WTC11 (cell line): ENCODE results near the gene TMEM72. TPM values are rescaled to one million over a fixed set of nuclear protein-coding genes. Genes with fewer than 3 reads are reported as not detected.

ENCODE experiments used
- ATAC-seq: fragments of 200-7000 bp; cut with Tn5 transposase; 2 replicates; pipeline ENCODE4 v1.10.0; 2021; ENCODE audit warnings: mild to moderate bottlenecking, moderate library complexity
- CTCF ChIA-PET: fragments of 300-600 bp; sonication (Branson Sonifier 250); formaldehyde crosslinking; loops from one replicate; lab custom pipeline; 2021; ENCODE audit warnings: antibody characterized with exemption; lab: Charles Lee
- POLR2A ChIA-PET: fragments of 350-600 bp; sonication (Branson Sonifier 250); formaldehyde crosslinking; loops from one replicate; lab custom pipeline; 2021; ENCODE audit warnings: antibody characterized with exemption; lab: Charles Lee
- DNase-seq: peaks from one replicate; pipeline ENCODE4 v3.0.0; 2021; ENCODE audit warnings: low spot score
- H3K27ac Mint-ChIP-seq: 2 replicates; pipeline ENCODE4 v1.8.0; 2021; ENCODE audit warnings: mixed read lengths
- H3K27me3 Mint-ChIP-seq: 2 replicates; pipeline ENCODE4 v1.8.0; 2021; ENCODE audit warnings: low read depth, mild to moderate bottlenecking, moderate library complexity, mixed read lengths
- H3K36me3 Mint-ChIP-seq: 2 replicates; pipeline ENCODE4 v1.8.0; 2021; ENCODE audit warnings: mixed read lengths
- H3K4me1 Mint-ChIP-seq: 2 replicates; pipeline ENCODE4 v1.8.0; 2022; ENCODE audit warnings: mixed read lengths
- H3K4me3 Mint-ChIP-seq: 2 replicates; pipeline ENCODE4 v1.8.0; 2021; ENCODE audit warnings: mild to moderate bottlenecking, moderate library complexity, mixed read lengths
- H3K9me3 Mint-ChIP-seq: 2 replicates; pipeline ENCODE4 v1.8.0; 2021; ENCODE audit warnings: mixed read lengths
- CBFB ChIP-seq: sonication (generic); formaldehyde crosslinking; IDR thresholded peaks from 2 replicates; pipeline ENCODE4 v1.8.1; 2022; ENCODE audit warnings: mild to moderate bottlenecking, low read depth, missing genetic modification reagents
- CREB1 ChIP-seq: sonication (generic); formaldehyde crosslinking; IDR thresholded peaks from 2 replicates; pipeline ENCODE4 v1.8.0; 2023; ENCODE audit warnings: mild to moderate bottlenecking, missing genetic modification reagents
- GABPB1 ChIP-seq: sonication (generic); formaldehyde crosslinking; IDR thresholded peaks from 2 replicates; pipeline ENCODE4 v1.8.1; 2023; ENCODE audit warnings: mild to moderate bottlenecking, missing genetic modification reagents
- NFATC4 ChIP-seq: fragments of 250-450 bp; sonication (Bioruptor Pico); IDR thresholded peaks from 2 replicates; pipeline ENCODE4 v1.9.0; 2021; ENCODE audit warnings: mild to moderate bottlenecking
- PRRX2 ChIP-seq: fragments of 250-450 bp; sonication (Bioruptor Pico); IDR thresholded peaks from 2 replicates; pipeline ENCODE4 v1.8.0; 2021; ENCODE audit warnings: mild to moderate bottlenecking
- SMAD3 ChIP-seq: sonication (generic); formaldehyde crosslinking; IDR thresholded peaks from 2 replicates; pipeline ENCODE4 v1.8.0; 2022; ENCODE audit warnings: missing genetic modification reagents, mild to moderate bottlenecking, borderline replicate concordance
- TEAD4 ChIP-seq: sonication (generic); formaldehyde crosslinking; IDR thresholded peaks from 2 replicates; pipeline ENCODE4 v1.8.0; 2022; ENCODE audit warnings: mild to moderate bottlenecking, missing genetic modification reagents
- ZNF219 ChIP-seq: sonication (generic); formaldehyde crosslinking; IDR thresholded peaks from 2 replicates; pipeline ENCODE4 v1.8.0; 2023; ENCODE audit warnings: missing genetic modification reagents, mild to moderate bottlenecking, borderline replicate concordance
- total RNA-seq: library from RNA; stranded (reverse); gene quantifications from 3 replicates; pipeline ENCODE4 v1.2.3, GENCODE V29; 2021
- TF ChIP-seq, protein P1 (sequence below): sonication (generic); formaldehyde crosslinking; IDR thresholded peaks from 2 replicates; pipeline ENCODE4 v1.8.0; 2022; ENCODE audit warnings: mild to moderate bottlenecking, missing genetic modification reagents
- TF ChIP-seq, protein P2 (sequence below): sonication (generic); formaldehyde crosslinking; IDR thresholded peaks from 2 replicates; pipeline ENCODE4 v1.8.0; 2023; ENCODE audit warnings: mild to moderate bottlenecking, missing genetic modification reagents
- TF ChIP-seq, protein P3 (sequence below): sonication (generic); formaldehyde crosslinking; IDR thresholded peaks from 2 replicates; pipeline ENCODE4 v1.8.0; 2023; ENCODE audit warnings: missing genetic modification reagents
- TF ChIP-seq, protein P4 (sequence below): sonication (generic); formaldehyde crosslinking; IDR thresholded peaks from 2 replicates; pipeline ENCODE4 v1.8.1; 2022; ENCODE audit warnings: missing genetic modification reagents, borderline replicate concordance
- TF ChIP-seq, protein P5 (sequence below): sonication (generic); formaldehyde crosslinking; conservative IDR thresholded peaks from 2 replicates; pipeline ENCODE4 v1.8.1; 2022; ENCODE audit warnings: mild to moderate bottlenecking, missing genetic modification reagents
- TF ChIP-seq, protein P6 (sequence below): sonication (generic); formaldehyde crosslinking; IDR thresholded peaks from 2 replicates; pipeline ENCODE4 v1.8.1; 2023; ENCODE audit warnings: mild to moderate bottlenecking, missing genetic modification reagents, moderate library complexity
- TF ChIP-seq, protein P7 (sequence below): sonication (generic); formaldehyde crosslinking; IDR thresholded peaks from 2 replicates; pipeline ENCODE4 v1.8.0; 2022; ENCODE audit warnings: missing genetic modification reagents

Gene TMEM72
- total RNA-seq, 1 experiment from 2014 or later, result not detected

DNA sequence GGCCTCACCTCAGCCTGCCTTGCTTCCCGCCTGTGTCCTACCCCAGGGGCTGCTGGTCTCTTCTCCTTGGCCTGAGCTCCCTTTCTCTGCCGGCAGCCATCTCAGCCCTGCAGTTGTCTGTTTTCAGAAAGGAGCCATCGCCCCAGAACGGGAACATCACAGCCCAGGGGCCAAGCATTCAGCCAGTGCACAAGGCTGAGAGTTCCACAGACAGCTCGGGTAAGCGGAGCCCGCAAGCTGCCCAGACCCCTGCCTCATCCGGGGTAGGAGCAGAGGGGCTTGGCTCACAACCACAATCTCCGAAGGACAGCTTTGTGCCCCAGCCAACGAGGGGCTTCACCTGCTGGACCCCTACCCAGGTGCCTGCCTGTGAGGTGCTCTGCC, 72.8 kb downstream of the TMEM72 start:
- TF ChIP-seq, protein P1, sequence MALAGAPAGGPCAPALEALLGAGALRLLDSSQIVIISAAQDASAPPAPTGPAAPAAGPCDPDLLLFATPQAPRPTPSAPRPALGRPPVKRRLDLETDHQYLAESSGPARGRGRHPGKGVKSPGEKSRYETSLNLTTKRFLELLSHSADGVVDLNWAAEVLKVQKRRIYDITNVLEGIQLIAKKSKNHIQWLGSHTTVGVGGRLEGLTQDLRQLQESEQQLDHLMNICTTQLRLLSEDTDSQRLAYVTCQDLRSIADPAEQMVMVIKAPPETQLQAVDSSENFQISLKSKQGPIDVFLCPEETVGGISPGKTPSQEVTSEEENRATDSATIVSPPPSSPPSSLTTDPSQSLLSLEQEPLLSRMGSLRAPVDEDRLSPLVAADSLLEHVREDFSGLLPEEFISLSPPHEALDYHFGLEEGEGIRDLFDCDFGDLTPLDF (CRISPR knock-in tag), result no peak
- TF ChIP-seq, all 79 proteins: peak for 0
- peaks cover 60% of the 10 kb centered on the region for H3K4me1 Mint-ChIP-seq
- ATAC-seq (no peak), DNase-seq (no peak)
- ChIA-PET CTCF (interaction anchor here (0.6 to 1.2 kb wide), 3 partner anchors 10 to 18 kb away, joined by 3 to 4 read pairs (median 3); no protein-coding TSS in a partner anchor), POLR2A (no interaction called here)
- H3K9me3 Mint-ChIP-seq, result no peaks in the 10 kb centered on the region
- H3K27me3 Mint-ChIP-seq, result peaks cover 2% of the 10 kb centered on the region; the same call in 1 of the 2 replicates
- 0 out of 2 replicates have a peak overlapping the region, but pooled peaks have one; percentile 45 for H3K27ac Mint-ChIP-seq
- H3K4me3 Mint-ChIP-seq, result no peak overlapping the region
- peaks cover 2% of the 10 kb centered on the region; the same call in 1 of the 2 replicates for H3K36me3 Mint-ChIP-seq

DNA sequence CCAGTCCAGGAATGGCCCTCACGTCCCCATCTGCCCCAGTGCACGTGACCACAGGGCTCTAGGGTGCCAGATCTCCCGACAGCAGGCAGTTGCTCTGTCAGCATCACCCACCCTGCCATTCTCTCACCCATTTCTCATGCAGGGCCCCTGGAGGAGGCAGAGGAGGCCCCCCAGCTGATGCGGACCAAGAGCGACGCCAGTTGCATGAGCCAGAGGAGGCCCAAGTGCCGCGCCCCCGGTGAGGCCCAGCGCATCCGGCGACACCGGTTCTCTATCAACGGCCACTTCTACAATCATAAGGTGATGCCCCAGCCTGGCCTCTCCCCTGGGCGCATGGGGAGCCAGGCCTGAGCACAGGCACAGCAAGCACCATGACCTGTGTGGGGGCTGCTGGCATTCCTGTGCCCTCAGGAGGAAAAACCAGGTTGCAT, 73.5 kb downstream of the TMEM72 start:
- CTCF ChIA-PET, result interaction anchor here (0.6 to 2.2 kb wide), 4 partner anchors 11 to 52 kb away, joined by 3 to 12 read pairs (median 3); no protein-coding TSS in a partner anchor
- DNase-seq, result no peak
- H3K4me1 Mint-ChIP-seq, result peaks cover 60% of the 10 kb centered on the region
- no peaks in the 10 kb centered on the region; the same call in 1 of the 2 replicates for H3K27me3 Mint-ChIP-seq
- POLR2A ChIA-PET, result no interaction called here
- TF ChIP-seq, protein P2, sequence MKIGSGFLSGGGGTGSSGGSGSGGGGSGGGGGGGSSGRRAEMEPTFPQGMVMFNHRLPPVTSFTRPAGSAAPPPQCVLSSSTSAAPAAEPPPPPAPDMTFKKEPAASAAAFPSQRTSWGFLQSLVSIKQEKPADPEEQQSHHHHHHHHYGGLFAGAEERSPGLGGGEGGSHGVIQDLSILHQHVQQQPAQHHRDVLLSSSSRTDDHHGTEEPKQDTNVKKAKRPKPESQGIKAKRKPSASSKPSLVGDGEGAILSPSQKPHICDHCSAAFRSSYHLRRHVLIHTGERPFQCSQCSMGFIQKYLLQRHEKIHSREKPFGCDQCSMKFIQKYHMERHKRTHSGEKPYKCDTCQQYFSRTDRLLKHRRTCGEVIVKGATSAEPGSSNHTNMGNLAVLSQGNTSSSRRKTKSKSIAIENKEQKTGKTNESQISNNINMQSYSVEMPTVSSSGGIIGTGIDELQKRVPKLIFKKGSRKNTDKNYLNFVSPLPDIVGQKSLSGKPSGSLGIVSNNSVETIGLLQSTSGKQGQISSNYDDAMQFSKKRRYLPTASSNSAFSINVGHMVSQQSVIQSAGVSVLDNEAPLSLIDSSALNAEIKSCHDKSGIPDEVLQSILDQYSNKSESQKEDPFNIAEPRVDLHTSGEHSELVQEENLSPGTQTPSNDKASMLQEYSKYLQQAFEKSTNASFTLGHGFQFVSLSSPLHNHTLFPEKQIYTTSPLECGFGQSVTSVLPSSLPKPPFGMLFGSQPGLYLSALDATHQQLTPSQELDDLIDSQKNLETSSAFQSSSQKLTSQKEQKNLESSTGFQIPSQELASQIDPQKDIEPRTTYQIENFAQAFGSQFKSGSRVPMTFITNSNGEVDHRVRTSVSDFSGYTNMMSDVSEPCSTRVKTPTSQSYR (CRISPR knock-in tag), result no peak
- no peak for TF ChIP-seq PRRX2 (CRISPR knock-in tag)
- TF ChIP-seq, protein P3, sequence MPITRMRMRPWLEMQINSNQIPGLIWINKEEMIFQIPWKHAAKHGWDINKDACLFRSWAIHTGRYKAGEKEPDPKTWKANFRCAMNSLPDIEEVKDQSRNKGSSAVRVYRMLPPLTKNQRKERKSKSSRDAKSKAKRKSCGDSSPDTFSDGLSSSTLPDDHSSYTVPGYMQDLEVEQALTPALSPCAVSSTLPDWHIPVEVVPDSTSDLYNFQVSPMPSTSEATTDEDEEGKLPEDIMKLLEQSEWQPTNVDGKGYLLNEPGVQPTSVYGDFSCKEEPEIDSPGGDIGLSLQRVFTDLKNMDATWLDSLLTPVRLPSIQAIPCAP (CRISPR knock-in tag), result no peak
- TF ChIP-seq ZNF219, result no peak
- no peak for TF ChIP-seq CREB1 (CRISPR knock-in tag)
- TF ChIP-seq, protein P4, sequence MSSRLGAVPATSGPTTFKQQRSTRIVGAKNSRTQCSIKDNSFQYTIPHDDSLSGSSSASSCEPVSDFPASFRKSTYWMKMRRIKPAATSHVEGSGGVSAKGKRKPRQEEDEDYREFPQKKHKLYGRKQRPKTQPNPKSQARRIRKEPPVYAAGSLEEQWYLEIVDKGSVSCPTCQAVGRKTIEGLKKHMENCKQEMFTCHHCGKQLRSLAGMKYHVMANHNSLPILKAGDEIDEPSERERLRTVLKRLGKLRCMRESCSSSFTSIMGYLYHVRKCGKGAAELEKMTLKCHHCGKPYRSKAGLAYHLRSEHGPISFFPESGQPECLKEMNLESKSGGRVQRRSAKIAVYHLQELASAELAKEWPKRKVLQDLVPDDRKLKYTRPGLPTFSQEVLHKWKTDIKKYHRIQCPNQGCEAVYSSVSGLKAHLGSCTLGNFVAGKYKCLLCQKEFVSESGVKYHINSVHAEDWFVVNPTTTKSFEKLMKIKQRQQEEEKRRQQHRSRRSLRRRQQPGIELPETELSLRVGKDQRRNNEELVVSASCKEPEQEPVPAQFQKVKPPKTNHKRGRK, result no peak
- TF ChIP-seq GABPB1 (CRISPR knock-in tag), result no peak
- no peaks in the 10 kb centered on the region for H3K9me3 Mint-ChIP-seq
- H3K4me3 Mint-ChIP-seq, result no peak overlapping the region
- no peak overlapping the region for H3K27ac Mint-ChIP-seq
- no peak for ATAC-seq
- H3K36me3 Mint-ChIP-seq, result peaks cover 2% of the 10 kb centered on the region; the same call in 1 of the 2 replicates

DNA sequence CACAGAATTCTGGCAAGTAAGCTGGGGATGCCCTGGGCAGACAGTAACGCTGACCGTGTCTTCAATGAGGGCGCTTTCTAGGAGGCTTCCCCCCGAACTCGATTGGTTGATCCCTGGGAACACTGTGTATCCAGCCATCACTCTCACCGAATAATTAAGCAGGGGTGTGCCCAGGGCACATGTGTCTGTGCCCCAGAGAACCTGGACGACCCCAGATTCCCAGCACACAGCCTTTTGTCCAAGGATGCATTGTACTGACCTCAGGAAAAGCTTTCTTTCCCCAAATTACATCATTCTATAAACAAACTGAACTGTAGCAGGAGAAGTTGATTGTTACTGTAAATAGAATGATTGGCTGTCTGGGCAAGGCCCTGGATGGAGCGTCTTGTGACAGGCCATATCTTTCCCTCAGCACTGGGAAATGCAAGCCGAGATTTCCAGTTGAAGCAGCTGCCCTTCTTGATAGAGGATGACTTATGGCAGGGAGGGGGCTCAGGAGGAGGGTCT, 74.1 kb downstream of the TMEM72 start:
- H3K4me3 Mint-ChIP-seq, result no peak overlapping the region
- no peak overlapping the region for H3K27ac Mint-ChIP-seq

DNA sequence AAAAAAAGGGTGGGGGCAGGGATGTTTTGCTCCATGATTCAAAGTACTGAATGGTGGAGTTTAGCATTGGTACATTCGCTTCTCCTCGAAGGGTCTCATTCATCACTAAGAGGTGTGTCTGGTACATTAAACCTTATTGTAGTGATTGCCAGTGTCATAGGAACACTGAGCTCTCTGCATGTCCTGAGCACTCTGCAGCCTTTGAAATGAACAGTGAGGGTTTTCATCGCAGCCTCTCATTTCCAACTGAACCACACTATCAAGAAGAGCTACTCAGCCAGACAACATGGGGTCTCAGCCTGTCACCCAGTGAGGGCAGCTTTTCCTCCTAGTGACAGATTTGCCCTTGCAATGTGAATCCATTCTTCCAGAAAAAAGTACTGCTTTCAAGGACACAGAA, 75.0 kb downstream of the TMEM72 start:
- ChIA-PET POLR2A (no interaction called here), CTCF (interaction anchor here (0.9 to 2.2 kb wide), 3 partner anchors 54 to 107 kb away, joined by 4 to 12 read pairs (median 5); no protein-coding TSS in a partner anchor)
- Mint-ChIP-seq H3K9me3 (no peaks in the 10 kb centered on the region), H3K4me1 (peaks cover 62% of the 10 kb centered on the region), H3K36me3 (peaks cover 2% of the 10 kb centered on the region; the same call in 1 of the 2 replicates), H3K27ac (no peak overlapping the region), H3K27me3 (no peaks in the 10 kb centered on the region; the same call in 1 of the 2 replicates), H3K4me3 (no peak overlapping the region)
- ATAC-seq (no peak), DNase-seq (no peak)
- TF ChIP-seq, protein P5, sequence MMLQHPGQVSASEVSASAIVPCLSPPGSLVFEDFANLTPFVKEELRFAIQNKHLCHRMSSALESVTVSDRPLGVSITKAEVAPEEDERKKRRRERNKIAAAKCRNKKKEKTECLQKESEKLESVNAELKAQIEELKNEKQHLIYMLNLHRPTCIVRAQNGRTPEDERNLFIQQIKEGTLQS (CRISPR knock-in tag), result no peak
- no peak for TF ChIP-seq PRRX2 (CRISPR knock-in tag)
- no peak for TF ChIP-seq NFATC4 (CRISPR knock-in tag)
- TF ChIP-seq, protein P6, sequence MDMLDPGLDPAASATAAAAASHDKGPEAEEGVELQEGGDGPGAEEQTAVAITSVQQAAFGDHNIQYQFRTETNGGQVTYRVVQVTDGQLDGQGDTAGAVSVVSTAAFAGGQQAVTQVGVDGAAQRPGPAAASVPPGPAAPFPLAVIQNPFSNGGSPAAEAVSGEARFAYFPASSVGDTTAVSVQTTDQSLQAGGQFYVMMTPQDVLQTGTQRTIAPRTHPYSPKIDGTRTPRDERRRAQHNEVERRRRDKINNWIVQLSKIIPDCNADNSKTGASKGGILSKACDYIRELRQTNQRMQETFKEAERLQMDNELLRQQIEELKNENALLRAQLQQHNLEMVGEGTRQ (CRISPR knock-in tag), result no peak
- TF ChIP-seq, protein P3 (CRISPR knock-in tag), result no peak
- TF ChIP-seq TEAD4 (CRISPR knock-in tag), result no peak
- no peak for TF ChIP-seq SMAD3 (CRISPR knock-in tag)
- TF ChIP-seq, protein P7, sequence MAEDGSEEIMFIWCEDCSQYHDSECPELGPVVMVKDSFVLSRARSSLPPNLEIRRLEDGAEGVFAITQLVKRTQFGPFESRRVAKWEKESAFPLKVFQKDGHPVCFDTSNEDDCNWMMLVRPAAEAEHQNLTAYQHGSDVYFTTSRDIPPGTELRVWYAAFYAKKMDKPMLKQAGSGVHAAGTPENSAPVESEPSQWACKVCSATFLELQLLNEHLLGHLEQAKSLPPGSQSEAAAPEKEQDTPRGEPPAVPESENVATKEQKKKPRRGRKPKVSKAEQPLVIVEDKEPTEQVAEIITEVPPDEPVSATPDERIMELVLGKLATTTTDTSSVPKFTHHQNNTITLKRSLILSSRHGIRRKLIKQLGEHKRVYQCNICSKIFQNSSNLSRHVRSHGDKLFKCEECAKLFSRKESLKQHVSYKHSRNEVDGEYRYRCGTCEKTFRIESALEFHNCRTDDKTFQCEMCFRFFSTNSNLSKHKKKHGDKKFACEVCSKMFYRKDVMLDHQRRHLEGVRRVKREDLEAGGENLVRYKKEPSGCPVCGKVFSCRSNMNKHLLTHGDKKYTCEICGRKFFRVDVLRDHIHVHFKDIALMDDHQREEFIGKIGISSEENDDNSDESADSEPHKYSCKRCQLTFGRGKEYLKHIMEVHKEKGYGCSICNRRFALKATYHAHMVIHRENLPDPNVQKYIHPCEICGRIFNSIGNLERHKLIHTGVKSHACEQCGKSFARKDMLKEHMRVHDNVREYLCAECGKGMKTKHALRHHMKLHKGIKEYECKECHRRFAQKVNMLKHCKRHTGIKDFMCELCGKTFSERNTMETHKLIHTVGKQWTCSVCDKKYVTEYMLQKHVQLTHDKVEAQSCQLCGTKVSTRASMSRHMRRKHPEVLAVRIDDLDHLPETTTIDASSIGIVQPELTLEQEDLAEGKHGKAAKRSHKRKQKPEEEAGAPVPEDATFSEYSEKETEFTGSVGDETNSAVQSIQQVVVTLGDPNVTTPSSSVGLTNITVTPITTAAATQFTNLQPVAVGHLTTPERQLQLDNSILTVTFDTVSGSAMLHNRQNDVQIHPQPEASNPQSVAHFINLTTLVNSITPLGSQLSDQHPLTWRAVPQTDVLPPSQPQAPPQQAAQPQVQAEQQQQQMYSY (CRISPR knock-in tag), result no peak

More for the DNA sequence above, 74.1 kb downstream of the TMEM72 start:
- POLR2A ChIA-PET, result no interaction called here
- Mint-ChIP-seq H3K9me3 (no peaks in the 10 kb centered on the region), H3K4me1 (peaks cover 60% of the 10 kb centered on the region), H3K36me3 (peaks cover 2% of the 10 kb centered on the region; the same call in 1 of the 2 replicates), H3K27me3 (no peaks in the 10 kb centered on the region; the same call in 1 of the 2 replicates)
- TF ChIP-seq CBFB (CRISPR knock-in tag) (no peak), GABPB1 (CRISPR knock-in tag) (peak; percentile 81)
- CTCF ChIA-PET, result interaction anchor here (0.6 to 2.2 kb wide), 4 partner anchors 18 to 106 kb away, joined by 3 to 12 read pairs (median 4); no protein-coding TSS in a partner anchor
- DNase-seq (no peak), ATAC-seq (no peak)
